ENCODE results near the gene UNC45B. TPM values are rescaled to one million over a fixed set of nuclear protein-coding genes. Genes with fewer than 3 reads are reported as not detected.

The UNC45B gene
- polyA plus RNA-seq, 1 of the 3 experiments (the other 2 are of a cell fraction), result not detected

- TF ChIP-seq GATA2 (CRISPR knock-in tag; IDR thresholded peaks at IDR 0.05) (no peak), NFIC (IDR thresholded peaks at IDR 0.05; ENCODE audit: borderline replicate concordance) (no peak), RCOR1 (IDR thresholded peaks at IDR 0.05; ENCODE audit: low read length) (no peak), FOXM1 (IDR thresholded peaks at IDR 0.05; ENCODE audit: low read depth) (no peak), REST (IDR thresholded peaks at IDR 0.05; ENCODE audit: low read depth, low read length) (no peak), SIN3A (IDR thresholded peaks at IDR 0.05; ENCODE audit: borderline replicate concordance, low read depth, low read length) (no peak)
These were observed 13.7 kb downstream of the UNC45B start (continued) for GRCh38 chr17:35161281-35161761.

DNA sequence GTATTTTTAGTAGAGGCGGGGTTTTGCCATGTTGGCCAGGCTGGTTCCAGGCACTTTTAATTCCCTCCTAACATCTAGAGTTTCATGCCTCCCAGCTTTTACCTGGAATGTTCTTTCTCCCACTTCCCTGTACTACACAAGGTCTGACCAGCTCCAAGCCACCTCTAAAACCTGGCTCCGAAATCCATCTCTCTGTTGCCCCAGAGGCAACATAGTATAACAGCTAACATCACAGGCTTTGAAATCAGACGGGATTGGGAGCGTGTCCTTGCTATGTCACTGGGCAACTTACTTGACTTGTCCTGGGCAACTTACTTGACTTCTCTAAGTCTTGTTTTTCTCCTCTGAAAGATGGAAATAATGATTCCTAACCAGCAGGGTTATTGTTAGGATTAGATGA lies 15.1 kb downstream of the UNC45B start:
- Histone ChIP-seq H3K27ac (ENCODE audit: low read depth in 2 of 2, low read length in 1 of 2) (no peak overlapping the region), H2AFZ (ENCODE audit: low read depth) (no peak overlapping the region), H4K20me1 (ENCODE audit: insufficient read depth) (no peaks in the 10 kb centered on the region), H3F3A (replicated peaks; ENCODE audit: insufficient read depth) (no peaks in the 10 kb centered on the region), H3K4me1 (ENCODE audit: control insufficient read depth in 1 of 2, insufficient read depth in 2 of 2, low read depth in 1 of 2, low read length in 1 of 2) (no peaks in the 10 kb centered on the region), H3K4me2 (no peak overlapping the region), H3K9me2 (0 out of 2 replicates have a peak, but pooled peaks cover under 1% of the 10 kb centered on the region), H3K9me3 (no peaks in the 10 kb centered on the region), H3K79me2 (ENCODE audit: insufficient read depth) (no peaks in the 10 kb centered on the region), H3K27me3 (ENCODE audit: insufficient read depth) (peaks cover 66% of the 10 kb centered on the region), H3K4me3 (ENCODE audit: low read depth in 2 of 2, low read length in 1 of 2) (no peak overlapping the region), H3K9ac (no peak overlapping the region), H3K36me3 (replicated peaks in 1 of 2; ENCODE audit: control insufficient read depth in 1 of 2, insufficient read depth in 2 of 2, low read length in 1 of 2) (no peaks in the 10 kb centered on the region)
- CTCF ChIA-PET, result interaction anchor here (0.6 to 1.1 kb wide), 2 partner anchors 35 to 375 kb away, joined by 3 read pairs; no protein-coding TSS in a partner anchor
- POLR2A ChIA-PET, result no interaction called here
- TF ChIP-seq NFIC (IDR thresholded peaks at IDR 0.05; ENCODE audit: borderline replicate concordance), result no peak
- TF ChIP-seq ZBTB33 (IDR thresholded peaks at IDR 0.05; ENCODE audit: borderline replicate concordance, low read depth), result no peak
- TF ChIP-seq CHD2 (IDR thresholded peaks at IDR 0.05; ENCODE audit: low read length, partially characterized antibody), result no peak
- no peak for TF ChIP-seq RXRA (IDR thresholded peaks at IDR 0.05; ENCODE audit: borderline replicate concordance, low read depth)
- no peak for TF ChIP-seq TCF12 (IDR thresholded peaks at IDR 0.05)
- no peak for TF ChIP-seq TEAD4 (IDR thresholded peaks at IDR 0.05; ENCODE audit: borderline replicate concordance, insufficient read depth)
- no peak for TF ChIP-seq RCOR1 (IDR thresholded peaks at IDR 0.05; ENCODE audit: low read length)
- TF ChIP-seq, protein P1, sequence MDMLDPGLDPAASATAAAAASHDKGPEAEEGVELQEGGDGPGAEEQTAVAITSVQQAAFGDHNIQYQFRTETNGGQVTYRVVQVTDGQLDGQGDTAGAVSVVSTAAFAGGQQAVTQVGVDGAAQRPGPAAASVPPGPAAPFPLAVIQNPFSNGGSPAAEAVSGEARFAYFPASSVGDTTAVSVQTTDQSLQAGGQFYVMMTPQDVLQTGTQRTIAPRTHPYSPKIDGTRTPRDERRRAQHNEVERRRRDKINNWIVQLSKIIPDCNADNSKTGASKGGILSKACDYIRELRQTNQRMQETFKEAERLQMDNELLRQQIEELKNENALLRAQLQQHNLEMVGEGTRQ (IDR thresholded peaks at IDR 0.05; ENCODE audit: borderline replicate concordance, low read depth, low read length), result no peak
- no peak for TF ChIP-seq SIN3A (IDR thresholded peaks at IDR 0.05; ENCODE audit: borderline replicate concordance, low read depth, low read length)
- no peak for TF ChIP-seq FOXM1 (IDR thresholded peaks at IDR 0.05; ENCODE audit: low read depth)
- no peak for TF ChIP-seq POLR2AphosphoS5 (IDR thresholded peaks at IDR 0.05; ENCODE audit: low read depth, low read length)
- no peak for TF ChIP-seq FOSL2 (IDR thresholded peaks at IDR 0.05; ENCODE audit: borderline replicate concordance, low read depth)
- no peak for TF ChIP-seq NRF1 (IDR thresholded peaks at IDR 0.05; ENCODE audit: low read depth, low read length)
- no peak for TF ChIP-seq ELF1 (IDR thresholded peaks at IDR 0.05)
- TF ChIP-seq SMC3 (IDR thresholded peaks at IDR 0.05; ENCODE audit: low read depth, low read length), result no peak
- no peak for TF ChIP-seq PBX3 (IDR thresholded peaks at IDR 0.05)
- DNase-seq, result no peak
- WGBS (ENCODE audit: low lambda C conversion rate), result 8% methylated on average over 4 of the region's 4 CpGs
